OCI-LY1 (cell line): ENCODE measurements around the gene OXER1.

Experiments used
- H2AFZ ChIP-seq: fragments of 200-600 bp; sonication (generic), shearing (Covaris generic); 2 replicates; pipeline ENCODE4 v1.6.0; 2014; ENCODE audit warnings: antibody characterized with exemption, mild to moderate bottlenecking, low read length
- H3F3A ChIP-seq: fragments of 200-600 bp; sonication (generic), shearing (Covaris generic); 2 replicates; pipeline ENCODE4 v1.6.0; 2014; ENCODE audit warnings: mild to moderate bottlenecking, antibody characterized with exemption, low read length, moderate library complexity; ENCODE audit not compliant: insufficient read depth
- H3K27ac ChIP-seq: fragments of 200-600 bp; sonication (generic); 2 replicates; pipeline ENCODE4 v1.5.1; 2014; ENCODE audit warnings: low read length, mixed run types, mild to moderate bottlenecking, low read depth; ENCODE audit not compliant: poor library complexity, severe bottlenecking
- H3K27me3 ChIP-seq: fragments of 200-600 bp; sonication (generic); 2 replicates; pipeline ENCODE4 v1.6.0; 2014; ENCODE audit warnings: antibody characterized with exemption, mild to moderate bottlenecking, low read length, moderate library complexity; ENCODE audit not compliant: insufficient read depth
- H3K36me3 ChIP-seq: fragments of 200-600 bp; sonication (generic); 2 replicates; pipeline ENCODE4 v1.6.1; 2014; ENCODE audit warnings: mild to moderate bottlenecking, antibody characterized with exemption, low read length, moderate library complexity, mixed read lengths; ENCODE audit not compliant: insufficient read depth
- H3K4me1 ChIP-seq: fragments of 200-600 bp; sonication (generic); 2 replicates; pipeline ENCODE4 v1.5.1; 2014; ENCODE audit warnings: mild to moderate bottlenecking, low read length, moderate library complexity; ENCODE audit not compliant: insufficient read depth, severe bottlenecking
- H3K4me2 ChIP-seq: fragments of 200-600 bp; sonication (generic), shearing (Covaris generic); 2 replicates; pipeline ENCODE4 v1.6.1; 2014; ENCODE audit warnings: low read length
- H3K4me3 ChIP-seq: fragments of 200-600 bp; sonication (generic); 2 replicates; pipeline ENCODE4 v1.5.1; 2014; ENCODE audit warnings: low read length, low read depth, mild to moderate bottlenecking, mixed read lengths; ENCODE audit not compliant: poor library complexity, severe bottlenecking
- H3K79me2 ChIP-seq: fragments of 200-600 bp; shearing (Covaris generic); 2 replicates; pipeline ENCODE4 v1.6.1; 2016; ENCODE audit warnings: mixed run types, low read length, mixed read lengths; ENCODE audit not compliant: insufficient read depth
- H3K9ac ChIP-seq: fragments of 200-600 bp; sonication (generic), shearing (Covaris generic); 2 replicates; pipeline ENCODE4 v1.6.1; 2014; ENCODE audit warnings: mild to moderate bottlenecking, low read length, mixed read lengths
- H3K9me2 ChIP-seq: fragments of 200-600 bp; sonication (generic), shearing (Covaris generic); 2 replicates; pipeline ENCODE4 v1.6.1; 2014; ENCODE audit warnings: low read depth, mild to moderate bottlenecking, low read length, mixed read lengths
- H3K9me3 ChIP-seq: fragments of 200-600 bp; shearing (Covaris generic); 2 replicates; pipeline ENCODE4 v1.6.1; 2014; ENCODE audit warnings: low read length, mixed read lengths
- H4K20me1 ChIP-seq: fragments of 200-600 bp; sonication (generic), shearing (Covaris generic); 2 replicates; pipeline ENCODE4 v1.6.0; 2016; ENCODE audit warnings: mild to moderate bottlenecking, low read length; ENCODE audit not compliant: insufficient read depth
- EZH2 ChIP-seq: fragments of 200-600 bp; sonication (generic), shearing (Covaris generic); IDR thresholded peaks from 2 replicates; pipeline ENCODE4 v1.8.0; 2017; ENCODE audit warnings: borderline replicate concordance, mixed run types, mild to moderate bottlenecking, antibody characterized with exemption, low read length, moderate library complexity, mixed read lengths
- TF ChIP-seq, protein P1 (sequence below): fragments of 200-600 bp; sonication (generic), shearing (Covaris generic); IDR thresholded peaks from 2 replicates; pipeline ENCODE4 v1.5.1; 2017; ENCODE audit warnings: mild to moderate bottlenecking, antibody characterized with exemption, low read length, moderate library complexity, mixed read lengths

The OXER1 gene

DNA sequence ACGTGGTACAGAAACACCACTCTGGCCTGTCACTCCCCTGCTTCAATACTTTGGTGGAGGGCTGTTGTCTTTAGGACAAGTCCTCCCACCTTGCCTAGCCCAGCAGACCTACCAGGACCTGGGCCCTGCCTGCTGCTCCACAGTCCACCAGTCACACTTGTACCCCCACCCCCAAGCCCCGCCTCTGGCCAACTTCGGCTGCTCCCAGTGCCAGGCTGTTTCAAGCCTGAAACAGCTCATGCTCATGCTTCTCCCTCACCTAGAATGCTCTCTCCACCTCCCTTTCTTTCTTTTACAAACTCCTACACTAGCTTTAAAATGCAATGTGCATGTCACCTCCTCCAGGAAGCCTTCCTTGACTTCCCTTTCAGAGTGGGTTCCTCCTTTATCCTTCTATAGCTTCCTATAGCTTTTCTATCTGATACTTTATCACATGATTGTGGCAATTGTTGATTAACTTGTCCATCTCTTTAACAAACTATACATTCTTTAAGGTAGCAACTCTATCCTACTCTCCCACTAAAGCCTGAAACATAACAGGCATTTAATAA lies 4.8 kb upstream of the OXER1 start:
- Histone ChIP-seq H3K27me3 (no peaks in the 10 kb centered on the region), H3K9ac (no peak overlapping the region)
- TF ChIP-seq, protein P1, sequence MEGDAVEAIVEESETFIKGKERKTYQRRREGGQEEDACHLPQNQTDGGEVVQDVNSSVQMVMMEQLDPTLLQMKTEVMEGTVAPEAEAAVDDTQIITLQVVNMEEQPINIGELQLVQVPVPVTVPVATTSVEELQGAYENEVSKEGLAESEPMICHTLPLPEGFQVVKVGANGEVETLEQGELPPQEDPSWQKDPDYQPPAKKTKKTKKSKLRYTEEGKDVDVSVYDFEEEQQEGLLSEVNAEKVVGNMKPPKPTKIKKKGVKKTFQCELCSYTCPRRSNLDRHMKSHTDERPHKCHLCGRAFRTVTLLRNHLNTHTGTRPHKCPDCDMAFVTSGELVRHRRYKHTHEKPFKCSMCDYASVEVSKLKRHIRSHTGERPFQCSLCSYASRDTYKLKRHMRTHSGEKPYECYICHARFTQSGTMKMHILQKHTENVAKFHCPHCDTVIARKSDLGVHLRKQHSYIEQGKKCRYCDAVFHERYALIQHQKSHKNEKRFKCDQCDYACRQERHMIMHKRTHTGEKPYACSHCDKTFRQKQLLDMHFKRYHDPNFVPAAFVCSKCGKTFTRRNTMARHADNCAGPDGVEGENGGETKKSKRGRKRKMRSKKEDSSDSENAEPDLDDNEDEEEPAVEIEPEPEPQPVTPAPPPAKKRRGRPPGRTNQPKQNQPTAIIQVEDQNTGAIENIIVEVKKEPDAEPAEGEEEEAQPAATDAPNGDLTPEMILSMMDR, result no peak
- no peak for TF ChIP-seq EZH2

DNA sequence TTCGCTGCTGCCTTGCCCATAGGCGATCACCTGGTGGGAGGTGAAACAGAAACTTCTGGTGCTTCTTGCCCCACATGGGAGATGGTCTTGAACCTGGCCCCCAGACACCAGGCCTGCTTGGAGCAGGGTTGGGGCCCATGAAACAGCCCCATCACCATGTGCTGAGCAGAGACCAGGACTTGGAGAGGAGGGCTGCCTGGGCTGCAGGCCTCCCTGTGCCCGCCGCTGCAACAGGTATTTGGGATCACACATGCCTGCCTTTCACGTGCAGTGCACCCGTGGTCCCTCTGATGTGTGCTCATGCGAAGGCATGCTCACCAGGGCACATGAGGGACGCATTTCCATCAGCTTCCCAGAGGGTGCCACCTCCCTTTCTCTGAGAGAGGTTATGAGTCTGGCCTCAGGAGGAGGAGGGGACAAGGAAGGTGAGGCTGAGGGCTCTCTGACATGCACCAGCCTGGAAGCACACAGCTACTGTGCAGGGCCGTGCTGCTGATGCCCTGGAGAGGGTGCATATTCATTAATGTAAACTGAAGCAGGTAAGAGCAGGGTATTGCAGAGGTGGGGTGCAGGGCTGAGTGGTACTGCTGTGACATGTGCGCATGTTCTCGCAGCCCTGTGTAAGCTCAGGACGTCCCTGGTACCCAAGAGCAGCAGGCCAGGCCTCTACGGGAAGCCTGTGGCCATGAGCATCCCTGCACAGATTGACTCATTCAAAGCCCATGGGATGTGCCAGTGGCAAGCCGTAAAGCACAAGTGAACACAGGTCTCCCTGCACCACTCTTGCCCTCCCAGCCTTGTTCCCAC lies 4.2 kb upstream of the OXER1 start:
- peaks cover 21% of the 10 kb centered on the region for H3K4me1 ChIP-seq

More for the DNA sequence above, 4.8 kb upstream of the OXER1 start:
- Histone ChIP-seq H3K4me3 (no peak overlapping the region), H3K9me2 (no peaks in the 10 kb centered on the region), H3K27ac (peak overlapping the region; percentile 65), H3K9me3 (no peaks in the 10 kb centered on the region), H3K79me2 (no peaks in the 10 kb centered on the region), H3K4me1 (peaks cover 21% of the 10 kb centered on the region), H3K4me2 (no peak overlapping the region), H3K36me3 (no peaks in the 10 kb centered on the region), H4K20me1 (no peaks in the 10 kb centered on the region), H3F3A (no peaks in the 10 kb centered on the region), H2AFZ (no peak overlapping the region)

DNA sequence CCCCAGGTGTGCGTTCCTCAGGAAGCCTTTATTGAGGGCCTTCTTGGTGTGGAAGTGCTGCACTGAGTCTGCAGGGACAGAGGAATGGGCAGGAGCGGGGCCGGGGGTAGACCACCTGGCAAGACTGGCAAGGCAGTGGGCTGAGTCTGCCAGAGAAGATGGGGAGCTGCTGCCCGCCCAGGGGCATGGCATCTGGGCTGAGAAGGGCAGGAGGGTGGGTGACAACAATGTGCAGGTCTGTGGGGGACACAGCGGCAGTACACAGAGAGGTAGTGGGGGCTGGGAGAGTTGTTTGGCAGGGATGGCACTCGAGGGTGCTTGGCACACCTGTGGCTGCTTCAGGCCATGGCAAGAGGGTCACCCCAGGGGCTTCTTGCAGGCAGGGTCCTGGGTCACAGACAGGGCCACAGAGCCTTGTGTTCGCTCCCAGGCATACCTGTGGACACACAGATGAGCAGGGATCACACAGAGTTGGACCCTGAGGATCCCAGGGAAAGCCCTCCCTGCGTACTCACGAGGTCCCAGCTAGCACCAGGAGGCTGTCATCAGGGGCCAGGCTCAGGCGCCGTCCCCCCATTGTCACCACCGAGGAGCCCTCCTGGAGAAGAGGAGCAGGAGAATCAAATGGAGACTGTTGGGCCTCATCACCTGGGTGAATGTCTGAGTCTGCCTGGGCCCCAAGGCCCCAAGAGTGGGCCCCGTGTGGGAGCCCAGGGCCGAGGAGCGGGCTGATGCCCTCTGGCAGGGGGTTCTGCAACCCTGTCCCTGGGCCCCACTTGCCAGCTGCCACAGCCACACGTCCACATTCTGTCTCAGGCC lies 3.4 kb upstream of the OXER1 start:
- Histone ChIP-seq H4K20me1 (no peaks in the 10 kb centered on the region), H3K9me3 (no peaks in the 10 kb centered on the region)

More for the DNA sequence above, 4.2 kb upstream of the OXER1 start:
- no peaks in the 10 kb centered on the region for H3K36me3 ChIP-seq
- H3K4me3 ChIP-seq, result no peak overlapping the region
- no peak overlapping the region for H2AFZ ChIP-seq
- H3F3A ChIP-seq, result no peaks in the 10 kb centered on the region
- H3K27me3 ChIP-seq, result no peaks in the 10 kb centered on the region
- H3K79me2 ChIP-seq, result no peaks in the 10 kb centered on the region
- H4K20me1 ChIP-seq, result no peaks in the 10 kb centered on the region
- no peaks in the 10 kb centered on the region for H3K9me2 ChIP-seq
- H3K4me2 ChIP-seq, result no peak overlapping the region
- peak overlapping the region; percentile 65 for H3K27ac ChIP-seq
- no peaks in the 10 kb centered on the region for H3K9me3 ChIP-seq
- no peak for TF ChIP-seq EZH2
- H3K9ac ChIP-seq, result no peak overlapping the region

More for the DNA sequence above, 3.4 kb upstream of the OXER1 start:
- Histone ChIP-seq H3K27me3 (no peaks in the 10 kb centered on the region), H3K9ac (no peak overlapping the region), H3K4me2 (no peak overlapping the region), H3K4me3 (no peak overlapping the region), H3F3A (no peaks in the 10 kb centered on the region), H3K36me3 (no peaks in the 10 kb centered on the region; the same call in 1 of the 2 replicates), H3K79me2 (no peaks in the 10 kb centered on the region), H2AFZ (no peak overlapping the region), H3K9me2 (no peaks in the 10 kb centered on the region), H3K4me1 (peaks cover 21% of the 10 kb centered on the region), H3K27ac (peak overlapping the region; percentile 65)
- TF ChIP-seq EZH2, result no peak
- TF ChIP-seq, protein P1, result no peak
